T-helper 1 cell treated with Interleukin-12 subunit alpha and Interleukin-12 subunit beta and Interleukin-4 antibody, amounts not matched to agents 30 μg/mL and 1 μg/mL, for 36 hours (primary cell): ENCODE measurements around the gene ADPRHL1.
A peak's percentile ranks its signal among the peaks of the same experiment; 100 is the strongest.
"Not testable (repeated sequence)": the region's sequence is repeated elsewhere in the genome, so short reads cannot be mapped to it uniquely, and the experiment has no call there.

Experiments
- H3K27ac Mint-ChIP-seq: one replicate; pipeline ENCODE4 v1.8.0; 2021; ENCODE audit warnings: mild to moderate bottlenecking, mixed read lengths
- H3K27me3 Mint-ChIP-seq: one replicate; pipeline ENCODE4 v1.8.0; 2021; ENCODE audit warnings: low read depth, mixed read lengths
- H3K36me3 Mint-ChIP-seq: one replicate; pipeline ENCODE4 v1.8.0; 2021; ENCODE audit warnings: low read depth, mixed read lengths
- H3K4me1 Mint-ChIP-seq: one replicate; pipeline ENCODE4 v1.8.0; 2021; ENCODE audit warnings: low read depth, mixed read lengths
- H3K4me3 Mint-ChIP-seq: one replicate; pipeline ENCODE4 v1.8.0; 2021; ENCODE audit warnings: mild to moderate bottlenecking, moderate library complexity, mixed read lengths
- H3K9me3 Mint-ChIP-seq: one replicate; pipeline ENCODE4 v1.8.0; 2021; ENCODE audit warnings: mixed read lengths

ADPRHL1 gene

GRCh38 chr13:113489171-113489548 is 35.9 kb upstream of the ADPRHL1 start:
- Mint-ChIP-seq H3K4me1 (peaks cover 33% of the 10 kb centered on the region), H3K27me3 (no peaks in the 10 kb centered on the region), H3K9me3 (no peaks in the 10 kb centered on the region), H3K27ac (no peak overlapping the region), H3K36me3 (no peaks in the 10 kb centered on the region), H3K4me3 (peak overlapping the region; percentile 91)

- peak overlapping the region; percentile 56 for H3K4me3 Mint-ChIP-seq
- H3K27me3 Mint-ChIP-seq, result no peaks in the 10 kb centered on the region
- H3K36me3 Mint-ChIP-seq, result no peaks in the 10 kb centered on the region
- H3K4me1 Mint-ChIP-seq, result peaks cover 26% of the 10 kb centered on the region
- no peak overlapping the region for H3K27ac Mint-ChIP-seq
- H3K9me3 Mint-ChIP-seq, result no peaks in the 10 kb centered on the region
These were observed 35.0 kb upstream of the ADPRHL1 start for GRCh38 chr13:113488283-113488682.

GRCh38 chr13:113486698-113487097 is 33.4 kb upstream of the ADPRHL1 start:
- peaks cover 23% of the 10 kb centered on the region for H3K4me1 Mint-ChIP-seq
- no peaks in the 10 kb centered on the region for H3K27me3 Mint-ChIP-seq
- no peak overlapping the region for H3K4me3 Mint-ChIP-seq
- H3K27ac Mint-ChIP-seq, result no peak overlapping the region
- no peaks in the 10 kb centered on the region for H3K9me3 Mint-ChIP-seq
- no peaks in the 10 kb centered on the region for H3K36me3 Mint-ChIP-seq

GRCh38 chr13:113485545-113485944 is 32.3 kb upstream of the ADPRHL1 start:
- H3K9me3 Mint-ChIP-seq, result no peaks in the 10 kb centered on the region
- no peak overlapping the region for H3K27ac Mint-ChIP-seq
- peaks cover under 1% of the 10 kb centered on the region for H3K36me3 Mint-ChIP-seq
- no peaks in the 10 kb centered on the region for H3K27me3 Mint-ChIP-seq
- peaks cover 23% of the 10 kb centered on the region for H3K4me1 Mint-ChIP-seq
- H3K4me3 Mint-ChIP-seq, result no peak overlapping the region

- Mint-ChIP-seq H3K4me1 (peaks cover 12% of the 10 kb centered on the region), H3K27ac (no peak overlapping the region), H3K4me3 (no peak overlapping the region), H3K36me3 (peaks cover 4% of the 10 kb centered on the region), H3K27me3 (no peaks in the 10 kb centered on the region), H3K9me3 (no peaks in the 10 kb centered on the region)
These were observed 30.4 kb upstream of the ADPRHL1 start for GRCh38 chr13:113483504-113484293.

- Mint-ChIP-seq H3K4me3 (no peak overlapping the region), H3K4me1 (peaks cover 7% of the 10 kb centered on the region), H3K27ac (no peak overlapping the region), H3K27me3 (no peaks in the 10 kb centered on the region), H3K36me3 (peaks cover 4% of the 10 kb centered on the region), H3K9me3 (no peaks in the 10 kb centered on the region)
These were observed 29.8 kb upstream of the ADPRHL1 start for GRCh38 chr13:113483081-113483480.

- H3K36me3 Mint-ChIP-seq, result peaks cover 7% of the 10 kb centered on the region
These were observed 25.9 kb upstream of the ADPRHL1 start for GRCh38 chr13:113479179-113479578.

GRCh38 chr13:113477724-113478123 is 24.4 kb upstream of the ADPRHL1 start:
- H3K36me3 Mint-ChIP-seq, result peaks cover 7% of the 10 kb centered on the region
- no peak overlapping the region for H3K4me3 Mint-ChIP-seq
- no peak overlapping the region for H3K27ac Mint-ChIP-seq
- no peaks in the 10 kb centered on the region for H3K9me3 Mint-ChIP-seq
- H3K4me1 Mint-ChIP-seq, result peaks cover 4% of the 10 kb centered on the region
- H3K27me3 Mint-ChIP-seq, result no peaks in the 10 kb centered on the region

More at GRCh38 chr13:113479179-113479578, 25.9 kb upstream of the ADPRHL1 start:
- H3K4me3 Mint-ChIP-seq, result no peak overlapping the region
- H3K9me3 Mint-ChIP-seq, result no peaks in the 10 kb centered on the region
- no peaks in the 10 kb centered on the region for H3K27me3 Mint-ChIP-seq
- peaks cover 4% of the 10 kb centered on the region for H3K4me1 Mint-ChIP-seq
- no peak overlapping the region for H3K27ac Mint-ChIP-seq

GRCh38 chr13:113476811-113477210 is 23.5 kb upstream of the ADPRHL1 start:
- Mint-ChIP-seq H3K27me3 (no peaks in the 10 kb centered on the region), H3K27ac (no peak overlapping the region), H3K4me3 (no peak overlapping the region), H3K36me3 (peaks cover 7% of the 10 kb centered on the region), H3K9me3 (no peaks in the 10 kb centered on the region), H3K4me1 (no peaks in the 10 kb centered on the region)

- H3K4me1 Mint-ChIP-seq, result no peaks in the 10 kb centered on the region
- no peak overlapping the region for H3K4me3 Mint-ChIP-seq
- no peaks in the 10 kb centered on the region for H3K27me3 Mint-ChIP-seq
- peaks cover 10% of the 10 kb centered on the region for H3K36me3 Mint-ChIP-seq
- H3K27ac Mint-ChIP-seq, result no peak overlapping the region
- no peaks in the 10 kb centered on the region for H3K9me3 Mint-ChIP-seq
These were observed 22.6 kb upstream of the ADPRHL1 start for GRCh38 chr13:113475911-113476310.

GRCh38 chr13:113475280-113475679 is 22.0 kb upstream of the ADPRHL1 start:
- no peaks in the 10 kb centered on the region for H3K27me3 Mint-ChIP-seq
- peaks cover 13% of the 10 kb centered on the region for H3K36me3 Mint-ChIP-seq
- H3K4me1 Mint-ChIP-seq, result no peaks in the 10 kb centered on the region
- H3K4me3 Mint-ChIP-seq, result no peak overlapping the region
- no peak overlapping the region for H3K27ac Mint-ChIP-seq
- no peaks in the 10 kb centered on the region for H3K9me3 Mint-ChIP-seq

- H3K4me1 Mint-ChIP-seq, result no peaks in the 10 kb centered on the region
- H3K9me3 Mint-ChIP-seq, result no peaks in the 10 kb centered on the region
- peaks cover 16% of the 10 kb centered on the region for H3K36me3 Mint-ChIP-seq
- no peak overlapping the region for H3K27ac Mint-ChIP-seq
- H3K27me3 Mint-ChIP-seq, result no peaks in the 10 kb centered on the region
- H3K4me3 Mint-ChIP-seq, result no peak overlapping the region
These were observed 20.9 kb upstream of the ADPRHL1 start for GRCh38 chr13:113474179-113474578.

- Mint-ChIP-seq H3K36me3 (peaks cover 17% of the 10 kb centered on the region), H3K4me3 (no peak overlapping the region), H3K27me3 (no peaks in the 10 kb centered on the region), H3K4me1 (no peaks in the 10 kb centered on the region), H3K27ac (no peak overlapping the region), H3K9me3 (no peaks in the 10 kb centered on the region)
These were observed 19.2 kb upstream of the ADPRHL1 start for GRCh38 chr13:113472355-113473025.

GRCh38 chr13:113471844-113472243 is 18.6 kb upstream of the ADPRHL1 start:
- Mint-ChIP-seq H3K36me3 (peaks cover 17% of the 10 kb centered on the region), H3K27ac (no peak overlapping the region), H3K4me3 (no peak overlapping the region), H3K27me3 (no peaks in the 10 kb centered on the region), H3K9me3 (no peaks in the 10 kb centered on the region), H3K4me1 (peaks cover 2% of the 10 kb centered on the region)

GRCh38 chr13:113470635-113471163 is 17.4 kb upstream of the ADPRHL1 start:
- peaks cover 17% of the 10 kb centered on the region for H3K36me3 Mint-ChIP-seq
- H3K9me3 Mint-ChIP-seq, H3K4me1 Mint-ChIP-seq, H3K27ac Mint-ChIP-seq, H3K4me3 Mint-ChIP-seq, H3K27me3 Mint-ChIP-seq: not testable (repeated sequence)
